Lower leg skin (tissue), 4 donors: ENCODE data around the gene S1PR3. TPM values are rescaled to one million over a fixed set of nuclear protein-coding genes. Genes with fewer than 3 reads are reported as not detected.
A peak's percentile ranks its signal among the peaks of the same experiment; 100 is the strongest.

ENCODE experiments used
- DNase-seq, 2 donors: peaks; one replicate each; pipeline ENCODE4 v3.0.0-alpha.2; 2019; ENCODE audit warnings: low spot score in 2 of 2
- H3K4me3 ChIP-seq: fragments of 200-600 bp; sonication (generic); 2 replicates; pipeline ENCODE4 v1.5.1; 2017; ENCODE audit warnings: mild to moderate bottlenecking, low read depth; ENCODE audit not compliant: poor library complexity, severe bottlenecking
- POLR2A ChIP-seq, 2 donors: fragments of 450-650 bp; IDR thresholded peaks; one replicate each; pipeline ENCODE4 v1.6.1; 2016 to 2017; ENCODE audit warnings: antibody characterized with exemption in 2 of 2, mild to moderate bottlenecking in 1 of 2, moderate library complexity in 1 of 2
- WGBS, 2 donors: methylation state at CpG; one replicate each; pipeline ENCODE4 v1.1.5; 2018; 5-methylcytosine and 5-hydroxymethylcytosine counted together
- intact Hi-C: fragments of 100-400 bp; cut with DNase I; formaldehyde crosslinking; loops from one replicate; pipeline ENCODE4 v1.15.0; 2023; ENCODE audit warnings: low total_unique reads
- total RNA-seq, 4 donors: library from RNA; depleted of rRNA; stranded (reverse); fragments of >200 nt; gene quantifications; one replicate each; pipeline ENCODE4 v1.1.0, GENCODE V29; 2016
- TF ChIP-seq, protein P1 (sequence below), 3 donors: fragments of 450-650 bp; IDR thresholded peaks; one replicate each; pipeline ENCODE4 v1.5.1; 2016; ENCODE audit warnings: antibody characterized with exemption in 3 of 3, mild to moderate bottlenecking in 3 of 3, moderate library complexity in 2 of 3

S1PR3 gene
- total RNA-seq, 4 donors from 2014 or later: 3.1 to 10.9 (median 7.2) TPM

DNA sequence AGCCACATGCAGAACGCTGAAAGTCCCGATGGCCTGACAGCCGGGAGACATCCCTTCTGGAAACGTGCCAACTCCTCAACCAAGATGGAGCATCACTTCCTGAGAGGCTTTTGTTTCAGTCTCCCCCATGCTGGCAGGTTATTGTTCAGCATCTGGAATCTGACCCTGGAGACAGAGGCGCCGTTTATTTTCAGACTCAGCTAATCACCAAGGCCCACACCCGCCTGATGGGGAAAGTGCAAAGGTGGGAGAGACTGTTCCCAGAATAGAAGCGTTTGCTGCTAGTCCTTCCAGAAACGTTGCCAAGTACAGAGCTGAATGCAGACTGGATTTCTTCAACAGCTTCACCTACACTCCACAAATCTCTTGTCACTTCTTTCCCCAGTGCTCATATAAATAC is 41.8 kb upstream of the S1PR3 start:
- TF ChIP-seq, protein P1, sequence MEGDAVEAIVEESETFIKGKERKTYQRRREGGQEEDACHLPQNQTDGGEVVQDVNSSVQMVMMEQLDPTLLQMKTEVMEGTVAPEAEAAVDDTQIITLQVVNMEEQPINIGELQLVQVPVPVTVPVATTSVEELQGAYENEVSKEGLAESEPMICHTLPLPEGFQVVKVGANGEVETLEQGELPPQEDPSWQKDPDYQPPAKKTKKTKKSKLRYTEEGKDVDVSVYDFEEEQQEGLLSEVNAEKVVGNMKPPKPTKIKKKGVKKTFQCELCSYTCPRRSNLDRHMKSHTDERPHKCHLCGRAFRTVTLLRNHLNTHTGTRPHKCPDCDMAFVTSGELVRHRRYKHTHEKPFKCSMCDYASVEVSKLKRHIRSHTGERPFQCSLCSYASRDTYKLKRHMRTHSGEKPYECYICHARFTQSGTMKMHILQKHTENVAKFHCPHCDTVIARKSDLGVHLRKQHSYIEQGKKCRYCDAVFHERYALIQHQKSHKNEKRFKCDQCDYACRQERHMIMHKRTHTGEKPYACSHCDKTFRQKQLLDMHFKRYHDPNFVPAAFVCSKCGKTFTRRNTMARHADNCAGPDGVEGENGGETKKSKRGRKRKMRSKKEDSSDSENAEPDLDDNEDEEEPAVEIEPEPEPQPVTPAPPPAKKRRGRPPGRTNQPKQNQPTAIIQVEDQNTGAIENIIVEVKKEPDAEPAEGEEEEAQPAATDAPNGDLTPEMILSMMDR (IDR thresholded peaks at IDR 0.05): no peak
- TF ChIP-seq POLR2A (IDR thresholded peaks at IDR 0.05): no peak
- 21 to 30% methylated on average over 9 of the region's 9 CpGs for WGBS, 2 donors
- intact Hi-C loops: no loop called here
- peak in 1 of 2 donors; percentile 70 for DNase-seq
- H3K4me3 ChIP-seq: no peak overlapping the region

DNA sequence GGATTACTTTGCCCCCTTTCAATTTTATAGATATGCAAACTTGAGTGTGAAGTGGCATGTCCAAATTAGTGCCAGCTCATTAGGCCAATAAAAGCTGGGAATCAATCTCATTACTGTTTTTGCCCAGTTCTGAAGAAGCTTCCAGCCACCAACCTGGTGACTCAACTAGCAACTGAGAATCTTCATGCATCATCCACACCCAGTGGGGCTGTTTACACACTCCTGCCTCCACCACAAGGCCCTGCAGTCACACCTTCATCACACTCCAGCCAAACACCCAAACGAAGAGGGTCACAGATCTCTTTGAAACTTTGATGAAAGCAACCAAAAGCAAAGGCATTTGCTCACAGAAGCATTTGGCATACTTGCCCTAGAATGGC is 41.3 kb upstream of the S1PR3 start:
- TF ChIP-seq POLR2A (IDR thresholded peaks at IDR 0.05): no peak
- TF ChIP-seq, protein P1 (IDR thresholded peaks at IDR 0.05): no peak
- intact Hi-C loops: no loop called here
- no peak overlapping the region for H3K4me3 ChIP-seq
- DNase-seq: peak in 1 of 2 donors; percentile 80
- 14 to 41% methylated on average over 1 of the region's 1 CpG for WGBS, 2 donors

DNA sequence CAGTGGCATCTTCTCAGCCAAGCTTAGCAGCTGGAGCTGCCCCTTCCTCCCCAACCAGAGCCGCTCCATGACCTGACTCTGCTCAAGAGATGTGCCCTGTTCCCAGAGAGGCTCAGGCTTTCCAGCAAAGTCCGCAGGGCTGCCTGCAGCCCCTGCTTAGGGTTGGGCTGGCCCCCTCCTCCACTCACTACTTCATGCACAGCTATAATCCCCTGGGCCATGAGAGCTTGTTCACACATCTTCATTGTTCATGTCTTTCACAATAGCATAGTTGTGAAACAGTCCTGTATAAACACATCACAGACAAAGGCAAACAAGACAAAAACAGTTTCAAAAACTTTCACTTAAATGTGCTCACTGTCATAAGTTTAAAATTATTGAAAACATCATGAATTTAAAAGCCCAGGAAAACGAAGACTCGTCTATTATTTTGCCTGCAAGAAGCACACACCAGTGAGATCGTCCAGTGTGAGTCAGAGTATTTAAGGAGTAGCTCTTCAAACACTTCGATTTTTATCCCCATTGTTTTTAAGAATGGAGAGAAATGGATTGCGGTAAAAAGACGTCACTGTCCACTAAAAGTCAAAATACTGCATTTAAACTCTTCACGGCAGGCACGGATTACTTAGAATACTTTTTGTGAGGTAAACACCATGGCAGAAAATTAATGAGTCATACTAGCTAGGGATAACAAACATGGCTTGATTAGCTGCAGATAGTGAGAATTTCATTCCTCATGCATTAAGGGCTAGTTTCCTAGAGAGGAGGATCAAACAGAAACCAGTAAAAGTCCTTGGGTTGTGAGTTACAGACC is 40.7 kb upstream of the S1PR3 start:
- 61 to 77% methylated on average over 10 of the region's 10 CpGs for WGBS, 2 donors
- H3K4me3 ChIP-seq: no peak overlapping the region
- intact Hi-C loops: no loop called here
- peak in 1 of 2 donors; percentile 68 for DNase-seq
- TF ChIP-seq, protein P1 (IDR thresholded peaks at IDR 0.05): no peak
- TF ChIP-seq POLR2A (IDR thresholded peaks at IDR 0.05): no peak

DNA sequence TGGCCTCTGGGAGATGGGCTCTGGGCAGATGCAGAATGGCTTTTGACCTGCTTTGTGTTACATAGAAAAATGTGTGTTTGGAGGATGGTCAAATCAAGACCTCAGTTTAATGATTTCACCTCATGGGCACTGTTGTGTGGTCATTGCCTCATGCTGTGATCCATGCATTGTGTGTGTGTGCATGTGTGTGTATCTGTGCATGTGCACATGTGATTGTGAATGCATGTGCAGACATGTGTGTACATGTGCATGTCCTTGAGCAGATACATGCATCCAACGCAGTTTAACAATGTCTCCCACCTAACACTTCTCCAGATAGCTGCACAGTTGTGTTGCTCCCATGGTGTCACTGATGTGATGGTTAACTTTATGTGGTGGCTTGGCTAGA is 40.1 kb upstream of the S1PR3 start:
- no peak overlapping the region for H3K4me3 ChIP-seq
- intact Hi-C loops: no loop called here
- 85 to 88% methylated on average over 1 of the region's 1 CpG for WGBS, 2 donors
- no peak for TF ChIP-seq POLR2A (IDR thresholded peaks at IDR 0.05)
- TF ChIP-seq, protein P1 (IDR thresholded peaks at IDR 0.05): no peak
- peak in 1 of 2 donors; percentile 45 for DNase-seq

DNA sequence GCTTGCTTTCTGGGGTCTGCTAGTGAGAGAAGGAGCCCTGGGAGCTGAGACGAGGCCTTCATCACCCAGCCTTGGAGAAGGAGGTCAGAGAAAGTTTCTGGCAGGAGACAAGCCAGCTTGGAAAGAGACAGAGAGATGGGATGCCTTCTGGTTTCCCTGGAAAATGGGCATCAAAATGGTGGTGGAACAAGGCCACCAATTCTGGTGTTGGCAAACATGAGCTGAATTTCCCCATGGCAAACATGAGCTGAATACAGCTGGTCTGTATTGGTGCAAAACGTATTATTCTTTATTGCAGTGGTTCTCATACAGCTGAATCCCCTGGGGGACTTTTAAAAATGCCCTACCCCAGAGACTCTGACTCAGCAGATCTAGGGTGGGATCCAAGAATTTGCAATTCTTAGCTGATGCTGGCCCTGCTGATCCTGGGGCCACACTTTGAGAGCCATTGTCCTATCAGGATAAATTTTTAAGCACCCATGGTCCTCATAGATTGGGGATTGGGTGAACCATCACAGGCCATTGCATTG is 39.1 kb upstream of the S1PR3 start:
- intact Hi-C loops: no loop called here
- WGBS, 2 donors: 93% methylated on average over 2 of the region's 2 CpGs

More for the DNA sequence above, 39.1 kb upstream of the S1PR3 start:
- DNase-seq: no peak
- H3K4me3 ChIP-seq: no peak overlapping the region
- TF ChIP-seq, protein P1 (IDR thresholded peaks at IDR 0.05): no peak
- TF ChIP-seq POLR2A (IDR thresholded peaks at IDR 0.05): no peak
